Germinal center (tissue), 1 donor: Measurements from ENCODE around the gene MPLKIP.
"Not testable (repeated sequence)": the region's sequence is repeated elsewhere in the genome, so short reads cannot be mapped to it uniquely, and the experiment has no call there.

Source experiments
- DNase-seq: peaks from one replicate; pipeline ENCODE4 v3.0.0; 2012; ENCODE audit warnings: mixed read lengths, low spot score

Gene MPLKIP

DNA sequence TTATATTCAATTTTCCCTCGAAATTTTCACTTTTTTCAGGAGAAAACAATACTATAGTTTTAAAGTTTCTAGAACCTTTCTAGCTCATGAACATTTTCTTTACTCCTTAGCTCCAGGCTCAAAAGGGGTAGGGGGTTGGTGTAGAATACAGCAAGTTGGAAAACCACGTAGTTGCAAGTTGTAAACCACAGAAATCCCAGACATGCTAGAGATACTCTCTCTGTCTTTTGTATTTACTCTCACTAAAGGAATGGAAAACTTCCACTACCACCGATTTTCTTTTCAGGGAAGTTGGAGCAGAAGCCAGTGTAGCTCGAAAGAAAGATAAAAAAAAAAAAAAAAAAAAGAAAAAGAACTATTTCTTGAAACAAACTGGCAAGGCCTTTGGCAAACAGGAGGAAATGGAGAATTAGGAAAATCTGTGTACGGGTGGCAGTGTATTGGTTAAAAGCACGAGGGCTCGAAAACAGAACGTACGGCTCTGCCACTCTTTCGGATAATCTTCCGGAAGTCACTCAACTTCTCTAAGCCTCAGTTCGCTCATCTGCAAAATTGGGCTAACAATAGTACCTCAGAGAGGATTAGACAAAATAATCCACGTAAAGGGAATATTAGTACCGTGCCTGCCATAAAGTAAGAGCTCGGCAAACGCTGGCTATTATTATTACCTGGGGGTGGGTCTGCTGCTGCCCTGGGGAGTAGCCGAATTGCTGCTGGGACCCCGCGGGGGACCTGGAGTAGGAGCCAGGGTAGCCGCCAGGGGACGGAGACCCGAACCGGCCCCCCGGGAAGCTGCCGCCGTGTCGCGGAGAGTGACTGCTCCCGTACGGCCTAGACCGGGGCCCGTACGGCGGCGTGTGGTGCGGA lies 628 bp downstream of the MPLKIP start:
- peak; percentile 42 for DNase-seq

DNA sequence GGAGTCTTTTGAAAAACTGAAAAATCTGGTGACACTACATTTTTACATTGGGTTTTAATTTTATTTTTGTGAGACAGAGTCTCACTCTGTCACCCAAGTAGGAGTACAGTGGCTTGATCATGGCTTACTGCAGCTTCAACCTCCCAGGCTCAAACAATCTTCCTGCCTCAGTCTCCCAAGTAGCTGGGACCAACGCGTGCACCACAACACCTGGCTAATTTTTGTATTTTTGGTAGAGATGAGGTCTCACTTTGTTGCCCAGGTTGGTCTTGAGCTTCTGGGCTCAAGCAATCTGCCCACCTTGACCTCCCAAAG lies 11.5 kb downstream of the MPLKIP start:
- DNase-seq = no peak

DNA sequence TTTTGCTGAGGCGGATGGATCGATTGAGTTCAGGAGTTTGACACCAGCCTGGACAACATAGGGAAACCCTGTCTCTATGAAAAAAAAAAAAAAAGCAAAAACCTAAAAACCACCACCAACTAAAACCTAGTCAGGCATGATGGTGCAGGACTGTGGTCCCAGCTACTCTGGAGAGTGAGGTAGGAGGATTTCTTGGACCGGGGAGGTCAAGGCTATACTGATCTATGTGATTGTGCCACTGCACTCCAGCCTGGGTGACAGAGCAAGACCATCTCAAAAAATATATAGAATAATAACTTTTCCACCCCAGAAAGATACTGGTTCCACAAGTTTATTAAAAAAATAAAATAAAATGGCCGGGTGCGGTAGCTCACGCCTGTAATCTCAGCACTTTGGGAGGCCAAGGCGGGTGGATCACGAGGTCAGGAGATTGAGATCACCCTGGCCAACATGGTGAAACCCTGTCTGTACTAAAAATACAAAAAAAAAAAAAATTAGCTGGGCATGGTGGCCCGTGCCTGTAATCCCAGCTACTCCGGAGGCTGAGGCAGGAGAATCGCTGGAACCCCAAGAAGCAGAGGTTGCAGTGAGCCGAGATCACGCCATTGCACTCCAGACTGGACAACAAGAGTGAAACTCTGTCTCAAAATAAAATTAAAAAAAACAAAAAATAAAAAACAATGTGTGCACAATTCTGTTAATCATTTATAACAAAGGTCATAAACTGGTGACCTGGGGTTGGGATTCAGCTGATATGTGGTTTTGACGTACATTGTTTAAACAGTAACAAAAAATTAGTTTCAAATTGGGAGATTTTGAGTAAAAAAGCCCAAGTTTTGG lies 12.1 kb downstream of the MPLKIP start:
- DNase-seq = not testable (repeated sequence)

DNA sequence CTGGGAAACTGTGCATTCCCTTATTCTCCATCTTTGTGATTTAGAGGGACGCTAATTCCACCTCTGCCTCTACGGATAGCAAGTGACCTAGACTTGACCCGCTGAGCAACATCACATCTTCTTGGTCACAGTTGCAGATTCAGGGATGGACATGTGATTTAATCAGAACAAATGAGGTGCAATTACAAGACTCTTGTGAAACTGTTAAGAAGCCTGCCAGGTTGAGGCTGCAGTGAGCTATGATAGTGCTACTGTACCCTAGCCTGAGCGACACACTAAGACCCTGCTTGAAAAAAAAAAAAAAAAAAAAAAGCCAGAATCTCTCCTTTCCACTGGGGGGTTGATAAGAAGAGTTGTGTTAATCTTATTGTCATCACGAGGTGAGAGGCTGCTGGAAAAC lies 14.4 kb downstream of the MPLKIP start:
- no peak for DNase-seq

GRCh38 chr7:40118201-40118600 lies 16.2 kb downstream of the MPLKIP start:
- DNase-seq = not testable (repeated sequence)

- DNase-seq = not testable (repeated sequence)
These were observed 17.2 kb downstream of the MPLKIP start for GRCh38 chr7:40117199-40117598.

- DNase-seq = no peak
These were observed 18.5 kb downstream of the MPLKIP start for GRCh38 chr7:40115936-40116335.

DNA sequence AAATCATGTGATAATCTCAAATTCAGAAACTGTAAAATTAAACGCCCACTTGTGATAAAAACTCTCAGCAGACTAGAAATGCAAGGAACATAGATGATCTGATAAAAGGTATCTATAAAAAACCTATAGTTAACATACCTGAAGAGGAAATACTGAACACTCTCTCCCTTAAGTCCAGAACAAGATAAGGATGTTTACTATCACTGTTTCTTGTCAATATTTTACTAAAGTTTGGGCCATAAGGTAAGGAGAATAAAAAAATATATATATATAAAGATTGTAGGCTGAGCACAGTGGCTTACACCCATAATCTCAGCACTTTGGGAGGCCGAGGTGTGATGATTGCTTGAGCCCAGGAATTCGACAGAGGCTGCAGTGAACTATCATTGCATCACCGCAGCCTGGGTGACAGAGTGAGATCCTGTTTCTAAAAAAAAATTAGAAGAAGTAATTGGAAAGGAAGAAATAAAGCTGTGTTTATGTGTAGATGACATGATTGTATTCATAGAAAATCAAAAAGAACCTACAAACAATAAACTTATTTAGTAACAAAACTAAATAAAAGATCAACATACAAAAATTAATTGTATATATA lies 28.4 kb downstream of the MPLKIP start:
- no peak for DNase-seq

DNA sequence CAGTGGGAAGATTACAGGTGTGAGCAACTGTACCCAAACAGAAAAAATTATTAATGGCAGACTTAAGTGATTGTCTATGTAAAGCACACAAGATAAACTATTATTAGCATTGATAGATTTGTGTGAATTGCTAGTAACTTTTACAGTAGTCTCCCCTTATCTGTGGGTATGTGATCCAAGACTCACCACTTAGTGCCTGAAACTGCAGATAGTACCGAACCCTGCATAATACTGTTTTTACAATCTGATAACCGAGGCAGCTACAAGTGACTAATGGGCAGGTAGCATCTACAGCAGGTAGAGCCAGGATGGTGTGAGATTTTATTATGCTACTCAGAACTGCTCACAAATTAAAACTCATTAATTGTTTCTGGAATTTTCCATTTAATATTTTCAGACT lies 31.5 kb downstream of the MPLKIP start:
- no peak for DNase-seq

DNA sequence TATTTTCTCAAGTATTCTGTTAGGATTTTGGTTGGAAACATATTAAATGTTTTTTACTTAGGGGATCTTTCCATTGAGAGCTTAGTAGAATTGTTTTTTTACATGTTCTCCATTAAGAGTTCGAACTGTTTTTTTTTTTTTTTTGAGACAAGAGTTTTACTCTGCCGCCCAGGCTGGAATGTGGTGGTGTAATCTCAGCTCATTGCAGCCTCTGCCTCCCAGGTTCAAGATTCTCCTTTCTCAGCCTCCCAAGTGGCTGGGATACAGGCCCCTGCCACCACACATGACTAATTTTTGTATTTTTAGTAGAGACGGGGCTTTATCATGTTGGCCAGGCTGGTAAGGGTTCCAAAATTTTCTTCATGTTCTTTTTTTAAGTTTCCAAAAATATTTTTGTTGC lies 33.2 kb downstream of the MPLKIP start:
- no peak for DNase-seq

- DNase-seq = no peak
These were observed 34.6 kb downstream of the MPLKIP start for GRCh38 chr7:40099837-40100236.

DNA sequence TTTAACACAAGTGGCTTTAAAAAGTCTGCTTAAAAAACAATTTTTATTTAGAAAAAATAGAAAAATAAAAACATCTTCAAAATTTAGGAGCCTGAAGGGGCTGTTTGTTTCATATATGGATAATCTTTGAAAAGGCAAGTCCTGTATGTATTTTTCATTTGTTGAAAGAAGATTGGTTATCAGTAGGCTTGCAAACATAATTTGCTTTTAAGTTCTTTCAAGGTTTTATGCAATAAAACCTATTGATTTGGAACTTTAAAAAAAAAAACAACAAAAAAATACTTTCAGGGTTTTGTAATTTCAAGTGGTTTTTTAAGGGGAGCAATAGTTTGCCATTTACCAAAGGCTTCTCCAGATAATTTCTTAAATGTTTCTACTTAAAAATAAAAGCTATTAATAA lies 35.6 kb downstream of the MPLKIP start:
- no peak for DNase-seq

GRCh38 chr7:40097728-40098127 lies 36.7 kb downstream of the MPLKIP start:
- DNase-seq = no peak

DNA sequence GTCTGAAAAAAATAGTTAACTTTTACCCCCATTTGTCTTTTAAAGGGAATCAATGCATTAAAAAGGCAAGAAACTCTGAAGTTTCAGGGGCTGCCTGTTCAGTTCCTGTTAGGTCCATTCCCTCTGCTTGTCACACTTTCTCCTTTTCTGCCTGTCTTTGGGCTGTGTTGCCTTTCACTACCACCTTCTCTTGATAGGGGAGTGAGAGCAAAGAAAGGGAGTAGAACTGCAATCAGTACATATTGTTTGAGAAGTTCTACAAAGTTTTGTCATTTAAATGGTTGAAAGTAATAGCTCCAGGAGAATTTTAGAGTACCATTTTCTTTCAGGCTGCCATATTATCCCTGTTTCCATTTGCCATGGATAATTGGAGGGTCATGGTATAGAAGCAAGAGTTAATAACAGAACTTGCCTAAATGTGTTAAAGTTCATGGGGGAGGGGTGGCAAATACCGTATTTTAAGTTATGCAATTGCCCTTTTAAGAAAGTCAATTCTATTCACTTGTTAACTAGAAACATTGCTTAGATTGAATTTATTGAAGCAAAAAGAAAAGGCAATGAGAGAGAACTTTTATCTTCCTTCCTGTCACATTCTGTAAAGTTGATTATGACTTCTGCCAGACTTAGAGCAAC lies 38.6 kb downstream of the MPLKIP start:
- no peak for DNase-seq

DNA sequence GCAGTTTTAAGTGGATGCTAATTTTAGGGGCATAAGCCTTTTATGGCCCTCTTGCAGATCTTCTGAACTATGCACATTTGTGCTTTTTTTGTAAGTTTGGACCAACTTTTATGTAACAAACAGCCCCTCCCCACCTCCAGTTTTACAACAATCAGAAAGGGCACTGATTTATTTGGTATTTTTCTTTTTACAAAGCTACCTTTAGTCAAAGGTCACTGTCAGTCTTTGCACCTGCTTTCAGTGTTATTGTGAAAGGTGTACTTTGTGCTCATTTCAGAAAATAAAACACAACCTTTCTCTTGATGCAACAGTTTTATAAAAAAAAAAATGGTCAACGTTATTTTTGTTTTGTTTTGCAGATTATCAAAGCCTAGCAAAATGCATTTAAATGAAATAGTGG lies 39.2 kb downstream of the MPLKIP start:
- no peak for DNase-seq

DNA sequence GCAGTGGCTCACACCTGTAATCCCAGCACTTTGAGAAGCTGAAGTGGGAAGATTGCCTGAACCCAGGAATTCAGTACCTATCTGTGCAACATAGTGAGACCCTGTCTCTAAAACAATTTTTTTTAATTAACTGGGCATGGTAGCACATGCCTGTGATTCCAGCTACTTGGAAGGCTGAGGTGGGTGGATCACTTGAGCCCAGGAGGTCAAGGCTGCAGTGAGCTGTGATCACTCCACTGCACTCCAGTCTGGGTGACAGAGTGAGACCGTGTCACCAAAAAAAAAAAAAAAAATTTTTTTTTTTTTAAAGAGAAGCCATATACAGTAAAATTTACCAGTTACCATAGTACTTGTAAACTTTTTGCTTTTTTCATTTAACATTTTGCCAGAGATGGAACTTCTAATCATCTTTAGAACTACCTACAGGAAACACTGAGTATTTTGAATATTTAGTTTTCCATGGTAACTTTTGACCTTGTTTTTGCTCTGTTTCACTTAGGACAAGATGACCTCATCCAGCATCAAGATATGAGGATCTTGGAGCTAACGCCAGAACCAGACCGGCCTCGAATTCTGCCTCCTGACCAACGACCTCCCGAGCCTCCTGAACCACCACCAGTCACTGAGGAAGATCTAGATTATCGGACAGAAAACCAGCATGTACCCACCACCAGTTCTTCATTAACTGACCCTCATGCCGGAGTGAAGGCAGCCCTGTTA lies 40.6 kb downstream of the MPLKIP start:
- DNase-seq = no peak

- DNase-seq = no peak
These were observed 42.2 kb downstream of the MPLKIP start for GRCh38 chr7:40092182-40092581.

DNA sequence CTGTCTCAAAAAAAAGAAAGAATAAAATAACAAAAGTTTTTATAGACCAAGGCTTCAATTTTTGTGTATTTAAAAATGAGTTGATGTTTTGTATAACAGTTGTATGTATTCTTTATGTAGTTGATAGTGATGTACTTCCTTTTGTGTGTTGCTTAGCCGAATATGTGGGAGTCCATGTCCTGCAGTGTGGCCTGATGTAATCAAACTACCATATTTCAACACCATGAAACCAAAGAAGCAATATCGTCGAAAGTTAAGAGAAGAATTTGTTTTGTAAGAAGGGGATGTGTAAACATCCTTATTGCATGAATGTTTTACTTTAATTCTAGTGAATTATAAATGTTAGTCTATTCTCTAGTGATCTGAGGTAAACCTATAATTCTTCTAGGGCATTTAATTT lies 56.6 kb downstream of the MPLKIP start:
- DNase-seq = no peak
